ENCODE results near the gene RNF111.

RNF111 gene

GRCh38 chr15:58987491-58988005, at the start of gene RNF111:
RNF111 (plus strand) TSS chr15:58987663; CDS start chr15:59030823, 43,160 bp downstream.
- DNase-seq (ENCODE audit: low read depth): peak; percentile 82

- DNase-seq (ENCODE audit: low read depth): no peak
These were observed 40.3 kb upstream of the RNF111 start for GRCh38 chr15:58947179-58947578.

- DNase-seq (ENCODE audit: low read depth): no peak
These were observed 36.0 kb upstream of the RNF111 start for GRCh38 chr15:58951388-58952007.

GRCh38 chr15:58952751-58953150, 34.7 kb upstream of the RNF111 start:
- no peak for DNase-seq (ENCODE audit: low read depth)

- peak; percentile 45 for DNase-seq (ENCODE audit: low read depth)
These were observed 30.1 kb upstream of the RNF111 start for GRCh38 chr15:58957101-58957973.

GRCh38 chr15:58958811-58959210, 28.7 kb upstream of the RNF111 start:
- DNase-seq (ENCODE audit: low read depth): no peak

GRCh38 chr15:58962136-58962535, 25.3 kb upstream of the RNF111 start:
- no peak for DNase-seq (ENCODE audit: low read depth)

- DNase-seq (ENCODE audit: low read depth): no peak
These were observed 24.5 kb upstream of the RNF111 start for GRCh38 chr15:58962662-58963565.

GRCh38 chr15:58966698-58967097, 20.8 kb upstream of the RNF111 start:
- DNase-seq (ENCODE audit: low read depth): no peak

GRCh38 chr15:58967479-58967878, 20.0 kb upstream of the RNF111 start:
- no peak for DNase-seq (ENCODE audit: low read depth)

- no peak for DNase-seq (ENCODE audit: low read depth)
These were observed 9.6 kb upstream of the RNF111 start for GRCh38 chr15:58977887-58978286.

- no peak for DNase-seq (ENCODE audit: low read depth)
These were observed 7.0 kb upstream of the RNF111 start for GRCh38 chr15:58980351-58980939.

- DNase-seq (ENCODE audit: low read depth): no peak
These were observed 5.5 kb upstream of the RNF111 start for GRCh38 chr15:58981808-58982475.

GRCh38 chr15:58983261-58983660, 4.2 kb upstream of the RNF111 start:
- no peak for DNase-seq (ENCODE audit: low read depth)

- DNase-seq (ENCODE audit: low read depth): no peak
These were observed 2.0 kb upstream of the RNF111 start for GRCh38 chr15:58985443-58985842.

GRCh38 chr15:58987036-58987435, 427 bp upstream of the RNF111 start:
- no peak for DNase-seq (ENCODE audit: low read depth)

GRCh38 chr15:58988006-58988785, 733 bp downstream of the RNF111 start:
- peak; percentile 37 for DNase-seq (ENCODE audit: low read depth)

- DNase-seq (ENCODE audit: low read depth): no peak
These were observed 4.7 kb downstream of the RNF111 start for GRCh38 chr15:58992181-58992580.

GRCh38 chr15:58994906-58995453, 7.5 kb downstream of the RNF111 start:
- no peak for DNase-seq (ENCODE audit: low read depth)

GRCh38 chr15:58999694-59000093, 12.2 kb downstream of the RNF111 start:
- no peak for DNase-seq (ENCODE audit: low read depth)

Measured in activated gamma-delta T cell treated with anti-CD3 and anti-CD28 coated beads, Interleukin-2, amount 50 U/mL, for 16 hours (primary cell).